B cell (primary cell): ENCODE results near the gene CENPX. TPM values are rescaled to one million over a fixed set of nuclear protein-coding genes. Genes with fewer than 3 reads are reported as not detected.

ENCODE experiments used
- ATAC-seq: fragments of 200-7000 bp; cut with Tn5 transposase; one replicate; pipeline ENCODE4 v1.10.0; 2021; ENCODE audit warnings: low read depth, mild to moderate bottlenecking, moderate number of reproducible peaks, moderate library complexity
- CTCF ChIA-PET: fragments of 350-600 bp; sonication (Branson Sonifier 250); formaldehyde crosslinking; loops from one replicate; lab custom pipeline; 2021; ENCODE audit warnings: antibody characterized with exemption, inconsistent platforms; lab: Charles Lee
- POLR2A ChIA-PET: fragments of 350-600 bp; sonication (Branson Sonifier 250); formaldehyde crosslinking; loops from one replicate; lab custom pipeline; 2021; ENCODE audit warnings: antibody characterized with exemption; lab: Charles Lee
- DNase-seq: peaks from one replicate; pipeline ENCODE4 v3.0.0; 2013
- H2AFZ ChIP-seq: 2 replicates; pipeline ENCODE4 v1.6.1; 2012; ENCODE audit warnings: mild to moderate bottlenecking, low read depth, low read length; ENCODE audit not compliant: insufficient read depth, poor library complexity, severe bottlenecking
- H3K27ac ChIP-seq, 2 donors: 1 replicate in 1 of 2; 2 replicates in 1 of 2; pipeline ENCODE4 v1.5.1; 2012 to 2013; ENCODE audit warnings: low read length in 2 of 2, mild to moderate bottlenecking in 2 of 2, moderate library complexity in 1 of 2
- H3K27me3 ChIP-seq, 4 experiments: fragments of 200-600 bp in 1 of 4; sonication (generic) in 1 of 4; replicated peaks in 1 of 4; 1 replicate in 2 of 4; 2 replicates in 2 of 4; pipeline versions ENCODE4 v1.6.1 to v1.7.0; 2013 to 2016; ENCODE audit warnings: low read length in 3 of 4, mild to moderate bottlenecking in 2 of 4, mixed read lengths in 1 of 4, moderate library complexity in 1 of 4; ENCODE audit not compliant: insufficient read depth in 4 of 4, control insufficient read depth in 3 of 4; ENCODE audit errors: control extremely low read depth in 1 of 4
- H3K36me3 ChIP-seq, 2 experiments: replicated peaks in 1 of 2; 1 replicate in 1 of 2; 2 replicates in 1 of 2; pipeline versions ENCODE4 v1.6.1 to v1.7.1; 2013; ENCODE audit warnings: low read length in 1 of 2; ENCODE audit not compliant: insufficient read depth in 2 of 2, control insufficient read depth in 1 of 2; ENCODE audit errors: control extremely low read depth in 1 of 2, extremely low read depth in 1 of 2
- H3K4me1 ChIP-seq, 2 donors: fragments of 200-600 bp in 1 of 2; sonication (generic) in 1 of 2; 1 replicate in 1 of 2; 2 replicates in 1 of 2; pipeline versions ENCODE4 v1.5.1 to v1.6.1; 2013 to 2017; ENCODE audit warnings: low read length in 2 of 2; ENCODE audit not compliant: control insufficient read depth in 2 of 2, insufficient read depth in 2 of 2
- H3K4me2 ChIP-seq: replicated peaks from 2 replicates; pipeline ENCODE3; 2012; ENCODE audit warnings: mild to moderate bottlenecking, low read depth, low read length; ENCODE audit not compliant: poor library complexity, severe bottlenecking
- H3K4me3 ChIP-seq, 5 experiments: fragments of 200-600 bp in 1 of 5; sonication (generic) in 1 of 5; 1 replicate in 3 of 5; 2 replicates in 2 of 5; pipeline versions ENCODE4 v1.5.1 to v1.7.0; 2011 to 2016; ENCODE audit warnings: low read length in 4 of 5, mild to moderate bottlenecking in 4 of 5, low read depth in 2 of 5, control low read depth in 1 of 5, moderate library complexity in 1 of 5; ENCODE audit not compliant: insufficient read depth in 1 of 5; ENCODE audit errors: control extremely low read depth in 1 of 5, extremely low read depth in 1 of 5
- H3K79me2 ChIP-seq: fragments of 200-600 bp; sonication (generic); one replicate; pipeline ENCODE4 v1.6.0; 2016; ENCODE audit warnings: low read length; ENCODE audit not compliant: control insufficient read depth, insufficient read depth
- H3K9ac ChIP-seq: fragments of 200-600 bp; sonication (generic); 2 replicates; pipeline ENCODE4 v1.6.1; 2017; ENCODE audit warnings: mild to moderate bottlenecking, low read length, moderate library complexity
- H3K9me3 ChIP-seq, 3 donors: one replicate each; pipeline versions ENCODE4 v1.6.1 to v1.7.1; 2013; ENCODE audit warnings: low read length in 2 of 3; ENCODE audit not compliant: control insufficient read depth in 2 of 3, insufficient read depth in 1 of 3; ENCODE audit errors: control extremely low read depth in 1 of 3
- H4K20me1 ChIP-seq: 2 replicates; pipeline ENCODE4 v1.6.0; 2012; ENCODE audit warnings: mild to moderate bottlenecking, low read length; ENCODE audit not compliant: insufficient read depth, control insufficient read depth, poor library complexity, severe bottlenecking
- H3K27ac Mint-ChIP-seq: one replicate; pipeline ENCODE4 v1.8.0; 2021; ENCODE audit warnings: mixed read lengths
- H3K27me3 Mint-ChIP-seq: one replicate; pipeline ENCODE4 v1.8.0; 2021; ENCODE audit warnings: mixed read lengths
- H3K4me1 Mint-ChIP-seq: one replicate; pipeline ENCODE4 v1.8.0; 2021; ENCODE audit warnings: mixed read lengths
- H3K4me3 Mint-ChIP-seq: one replicate; pipeline ENCODE4 v1.8.0; 2021; ENCODE audit warnings: mixed read lengths
- H3K9me3 Mint-ChIP-seq: one replicate; pipeline ENCODE4 v1.8.0; 2022; ENCODE audit warnings: mixed read lengths; ENCODE audit not compliant: insufficient read depth
- EZH2 ChIP-seq: IDR thresholded peaks from 2 replicates; pipeline ENCODE4 v1.6.1; 2012; ENCODE audit warnings: borderline replicate concordance, low read depth, mild to moderate bottlenecking, moderate library complexity, low read length; ENCODE audit not compliant: insufficient read depth, poor library complexity, severe bottlenecking
- WGBS: methylation state at CpG from one replicate; pipeline ENCODE4 v1.1.5; 2013; ENCODE audit warnings: missing lambda C conversion rate; ENCODE audit not compliant: insufficient coverage; 5-methylcytosine and 5-hydroxymethylcytosine counted together
- intact Hi-C: fragments of 100-400 bp; cut with micrococcal nuclease; formaldehyde crosslinking; loops from one replicate; pipeline ENCODE4 v1.10.0; 2022
- polyA plus RNA-seq: library from polyadenylated mRNA; depleted of rRNA; stranded (reverse); fragments of >200 nt; gene quantifications from 2 replicates; pipeline ENCODE4 v1.2.3, GENCODE V29; 2012
- total RNA-seq, 2 donors: library from RNA; stranded (reverse); fragments of 120-200 nt in 1 of 2; gene quantifications; 1 replicate in 1 of 2; 2 replicates in 1 of 2; pipeline versions ENCODE4 v1.2.3 to v1.2.4, GENCODE V29; 2013 to 2022
- TF ChIP-seq, protein P1 (sequence below): fragments of 200-600 bp; IDR thresholded peaks from one replicate; pipeline ENCODE4 v1.8.0; 2022; ENCODE audit warnings: antibody characterized with exemption, mild to moderate bottlenecking

Gene CENPX
- total and polyA plus RNA-seq, 2 donors (not counting 1 experiment from before 2014, with no cell fraction given) = 37.0 to 40.1 TPM

DNA sequence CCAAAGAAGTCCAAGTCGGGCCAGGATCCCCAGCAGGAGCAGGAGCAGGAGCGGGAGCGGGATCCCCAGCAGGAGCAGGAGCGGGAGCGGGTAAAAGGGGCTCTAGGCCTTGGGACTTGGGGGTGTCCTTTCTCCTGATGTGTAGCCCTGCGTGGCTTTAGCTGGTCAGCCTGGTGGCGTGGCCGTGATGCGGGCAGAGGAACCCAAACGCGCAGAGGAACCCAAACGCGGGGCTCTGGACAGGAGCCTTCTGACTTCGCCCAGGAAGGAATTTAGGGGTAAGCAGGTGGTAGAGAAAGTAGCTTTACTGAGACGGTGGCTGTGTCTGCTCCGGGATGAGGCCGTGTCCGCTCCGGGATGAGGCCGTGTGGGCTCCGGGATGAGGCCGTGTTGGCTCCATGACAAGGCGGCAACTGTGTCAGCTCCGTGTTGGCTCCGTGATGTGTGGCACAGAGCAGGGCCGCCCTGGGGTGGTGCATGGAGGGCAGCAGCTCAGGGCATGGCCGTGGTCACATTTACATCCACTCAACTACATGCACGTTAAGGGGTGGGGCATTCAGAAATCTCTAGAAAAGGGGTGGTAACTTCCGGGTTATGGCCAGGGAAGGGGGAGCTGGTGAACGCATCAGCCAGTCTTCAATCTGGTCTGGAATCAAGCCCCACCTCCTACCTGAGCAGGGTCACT is 25.8 kb downstream of the CENPX start:
- H3K4me3 ChIP-seq = no peak overlapping the region
- ChIA-PET POLR2A (no interaction called here), CTCF (interaction anchor here (0.6 to 0.8 kb wide), 2 partner anchors 24 to 37 kb away, joined by 3 read pairs; no protein-coding TSS in a partner anchor)
- H3K27ac Mint-ChIP-seq = no peak overlapping the region
- H4K20me1 ChIP-seq = peaks cover 18% of the 10 kb centered on the region
- H3K9me3 ChIP-seq = no peaks in the 10 kb centered on the region
- H3K27me3 ChIP-seq = no peaks in the 10 kb centered on the region
- peaks cover 6% of the 10 kb centered on the region for H3K79me2 ChIP-seq
- H3K36me3 ChIP-seq = peaks cover 0 to 2% of the 10 kb centered on the region in 2 experiments
- ATAC-seq (no peak), DNase-seq (no peak)
- no peak overlapping the region for H3K27ac ChIP-seq
- H3K9ac ChIP-seq = no peak overlapping the region
- no peak overlapping the region for H2AFZ ChIP-seq
- H3K4me1 ChIP-seq = no peaks in the 10 kb centered on the region
- no peak for TF ChIP-seq EZH2
- TF ChIP-seq, protein P1, sequence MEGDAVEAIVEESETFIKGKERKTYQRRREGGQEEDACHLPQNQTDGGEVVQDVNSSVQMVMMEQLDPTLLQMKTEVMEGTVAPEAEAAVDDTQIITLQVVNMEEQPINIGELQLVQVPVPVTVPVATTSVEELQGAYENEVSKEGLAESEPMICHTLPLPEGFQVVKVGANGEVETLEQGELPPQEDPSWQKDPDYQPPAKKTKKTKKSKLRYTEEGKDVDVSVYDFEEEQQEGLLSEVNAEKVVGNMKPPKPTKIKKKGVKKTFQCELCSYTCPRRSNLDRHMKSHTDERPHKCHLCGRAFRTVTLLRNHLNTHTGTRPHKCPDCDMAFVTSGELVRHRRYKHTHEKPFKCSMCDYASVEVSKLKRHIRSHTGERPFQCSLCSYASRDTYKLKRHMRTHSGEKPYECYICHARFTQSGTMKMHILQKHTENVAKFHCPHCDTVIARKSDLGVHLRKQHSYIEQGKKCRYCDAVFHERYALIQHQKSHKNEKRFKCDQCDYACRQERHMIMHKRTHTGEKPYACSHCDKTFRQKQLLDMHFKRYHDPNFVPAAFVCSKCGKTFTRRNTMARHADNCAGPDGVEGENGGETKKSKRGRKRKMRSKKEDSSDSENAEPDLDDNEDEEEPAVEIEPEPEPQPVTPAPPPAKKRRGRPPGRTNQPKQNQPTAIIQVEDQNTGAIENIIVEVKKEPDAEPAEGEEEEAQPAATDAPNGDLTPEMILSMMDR = no peak
- H3K4me2 ChIP-seq = no peak overlapping the region
- H3K27me3 Mint-ChIP-seq = no peaks in the 10 kb centered on the region
- H3K4me1 Mint-ChIP-seq = peaks cover 1% of the 10 kb centered on the region
- 93% methylated on average over 14 of the region's 30 CpGs for WGBS
- H3K9me3 Mint-ChIP-seq = no peaks in the 10 kb centered on the region
- H3K4me3 Mint-ChIP-seq = no peak overlapping the region
- intact Hi-C loops = no loop called here

GRCh38 chr17:81996232-81996756 is 26.4 kb downstream of the CENPX start:
- WGBS = 96% methylated on average over 27 of the region's 28 CpGs
- Histone ChIP-seq H3K79me2 (peaks cover 12% of the 10 kb centered on the region), H4K20me1 (peaks cover 18% of the 10 kb centered on the region)

More at GRCh38 chr17:81996232-81996756, 26.4 kb downstream of the CENPX start:
- Mint-ChIP-seq H3K27me3 (no peaks in the 10 kb centered on the region), H3K4me3 (no peak overlapping the region), H3K27ac (no peak overlapping the region), H3K4me1 (peaks cover 1% of the 10 kb centered on the region), H3K9me3 (no peaks in the 10 kb centered on the region)
- no peak overlapping the region for H2AFZ ChIP-seq
- no peaks in the 10 kb centered on the region for H3K9me3 ChIP-seq
- DNase-seq (no peak), ATAC-seq (no peak)
- intact Hi-C loops = no loop called here
- CTCF ChIA-PET = interaction anchor here (0.6 kb wide), 1 partner anchor 24 kb away, joined by 3 read pairs; no protein-coding TSS in a partner anchor
- H3K27ac ChIP-seq = no peak overlapping the region
- H3K4me3 ChIP-seq = no peak overlapping the region
- no peaks in the 10 kb centered on the region for H3K27me3 ChIP-seq
- no peak overlapping the region for H3K9ac ChIP-seq
- POLR2A ChIA-PET = no interaction called here
- no peaks in the 10 kb centered on the region for H3K4me1 ChIP-seq
- H3K4me2 ChIP-seq = no peak overlapping the region
- peaks cover 0 to 2% of the 10 kb centered on the region in 2 experiments for H3K36me3 ChIP-seq
- no peak for TF ChIP-seq EZH2
- TF ChIP-seq, protein P1 = no peak
